GM18511 (cell line): Measurements from ENCODE around the gene TRIML2.
"Not testable (repeated sequence)": the region's sequence is repeated elsewhere in the genome, so short reads cannot be mapped to it uniquely, and the experiment has no call there.

Source experiments
- ATAC-seq: cut with Tn5 transposase; IDR thresholded peaks from one replicate; pipeline ENCODE4 v1.9.1; 2021; ENCODE audit warnings: mild to moderate bottlenecking, moderate library complexity; ENCODE audit not compliant: unreplicated experiment

Gene TRIML2

GRCh38 chr4:188107931-188108843 lies 1.2 kb downstream of the TRIML2 start:
- no peak for ATAC-seq

- ATAC-seq: no peak
These were observed 2.9 kb downstream of the TRIML2 start for GRCh38 chr4:188106454-188106853.

- no peak for ATAC-seq
These were observed 16.6 kb downstream of the TRIML2 start for GRCh38 chr4:188092824-188093223.

- no peak for ATAC-seq
These were observed 22.5 kb downstream of the TRIML2 start for GRCh38 chr4:188086858-188087257.

- ATAC-seq: no peak
These were observed 26.6 kb downstream of the TRIML2 start for GRCh38 chr4:188082796-188083195.

GRCh38 chr4:188078116-188078515 lies 31.3 kb downstream of the TRIML2 start:
- ATAC-seq: no peak

GRCh38 chr4:188076169-188076568 lies 33.2 kb downstream of the TRIML2 start:
- ATAC-seq: no peak

GRCh38 chr4:188061083-188061482 lies 48.3 kb downstream of the TRIML2 start:
- no peak for ATAC-seq

- no peak for ATAC-seq
These were observed 56.1 kb downstream of the TRIML2 start for GRCh38 chr4:188053302-188053701.

GRCh38 chr4:188046657-188047056 lies 62.7 kb downstream of the TRIML2 start:
- ATAC-seq: no peak

GRCh38 chr4:188045461-188045860 lies 63.9 kb downstream of the TRIML2 start:
- ATAC-seq: not testable (repeated sequence)

- ATAC-seq: no peak
These were observed 66.2 kb downstream of the TRIML2 start for GRCh38 chr4:188043154-188043553.

GRCh38 chr4:188042191-188042590 lies 67.2 kb downstream of the TRIML2 start:
- ATAC-seq: no peak

GRCh38 chr4:188041721-188042120 lies 67.7 kb downstream of the TRIML2 start:
- ATAC-seq: no peak
